Spinal cord (tissue), 10 donors: ENCODE measurements around the gene ITGA1. TPM values are rescaled to one million over a fixed set of nuclear protein-coding genes. Genes with fewer than 3 reads are reported as not detected.

Experiments used
- DNase-seq, 6 donors: peaks; one replicate each; pipeline versions ENCODE4 v3.0.0 to v3.0.0-alpha.2; 2013 to 2015; ENCODE audit warnings: low spot score in 6 of 6, low read depth in 4 of 6
- H3K27ac ChIP-seq: one replicate; pipeline ENCODE4 v1.5.1; 2013; ENCODE audit warnings: low read depth, low read length, control low read depth
- H3K27me3 ChIP-seq: one replicate; pipeline ENCODE4 v1.6.1; 2013; ENCODE audit warnings: low read length; ENCODE audit not compliant: control insufficient read depth, insufficient read depth
- H3K36me3 ChIP-seq: one replicate; pipeline ENCODE4 v1.6.1; 2013; ENCODE audit warnings: low read length; ENCODE audit not compliant: control insufficient read depth, insufficient read depth
- H3K4me1 ChIP-seq: one replicate; pipeline ENCODE4 v1.6.1; 2013; ENCODE audit warnings: low read length; ENCODE audit not compliant: control insufficient read depth, insufficient read depth
- H3K4me3 ChIP-seq: one replicate; pipeline ENCODE4 v1.5.1; 2013; ENCODE audit warnings: low read depth, low read length, control low read depth
- H3K9me3 ChIP-seq: one replicate; pipeline ENCODE4 v1.6.1; 2013; ENCODE audit warnings: low read length; ENCODE audit not compliant: control insufficient read depth, insufficient read depth
- WGBS: methylation state at CpG from one replicate; pipeline ENCODE4 v1.1.5; 2013; ENCODE audit warnings: missing lambda C conversion rate; ENCODE audit not compliant: insufficient coverage; 5-methylcytosine and 5-hydroxymethylcytosine counted together
- polyA plus RNA-seq, 2 donors: library from polyadenylated mRNA; unstranded; fragments of 120-200 nt; gene quantifications; one replicate each; pipeline ENCODE4 v1.2.1, GENCODE V29; 2013; ENCODE audit not compliant: insufficient read length in 2 of 2
- total RNA-seq, 2 donors: library from RNA; depleted of rRNA in 1 of 2; stranded (reverse); fragments of 120-200 nt in 1 of 2; fragments of >200 nt in 1 of 2; gene quantifications; one replicate each; pipeline versions ENCODE4 v1.2.3 to v1.2.4, GENCODE V29; 2013 to 2014
- donor health status: healthy.

The ITGA1 gene
- total and polyA plus RNA-seq, 4 donors: 8.2 to 64.0 (median 17.3) TPM

- no peak overlapping the region for H3K4me3 ChIP-seq
- H3K36me3 ChIP-seq: no peaks in the 10 kb centered on the region
- H3K27me3 ChIP-seq: no peaks in the 10 kb centered on the region
- H3K4me1 ChIP-seq: no peaks in the 10 kb centered on the region
- WGBS: 80% methylated on average over 6 of the region's 7 CpGs
- no peak for DNase-seq
- H3K27ac ChIP-seq: no peak overlapping the region
- no peaks in the 10 kb centered on the region for H3K9me3 ChIP-seq
Observed at GRCh38 chr5:52943808-52944207, 156.1 kb downstream of the ITGA1 start.

GRCh38 chr5:52945040-52945439 is 157.3 kb downstream of the ITGA1 start:
- Histone ChIP-seq H3K36me3 (no peaks in the 10 kb centered on the region), H3K4me3 (no peak overlapping the region), H3K27me3 (no peaks in the 10 kb centered on the region), H3K27ac (no peak overlapping the region), H3K4me1 (no peaks in the 10 kb centered on the region), H3K9me3 (no peaks in the 10 kb centered on the region)
- DNase-seq: no peak
- WGBS: no CpG with 5 or more reads among the region's 4 CpGs

- Histone ChIP-seq H3K27me3 (no peaks in the 10 kb centered on the region), H3K9me3 (no peaks in the 10 kb centered on the region), H3K36me3 (no peaks in the 10 kb centered on the region), H3K4me3 (no peak overlapping the region), H3K4me1 (no peaks in the 10 kb centered on the region), H3K27ac (no peak overlapping the region)
- peak in 1 of 6 donors; percentile 8 for DNase-seq
- WGBS: 100% methylated on average over 1 of the region's 4 CpGs
Observed at GRCh38 chr5:52947208-52947607, 159.5 kb downstream of the ITGA1 start.

- no peaks in the 10 kb centered on the region for H3K36me3 ChIP-seq
- H3K4me3 ChIP-seq: no peak overlapping the region
- DNase-seq: no peak
- no peaks in the 10 kb centered on the region for H3K4me1 ChIP-seq
- H3K9me3 ChIP-seq: no peaks in the 10 kb centered on the region
- H3K27me3 ChIP-seq: no peaks in the 10 kb centered on the region
- no peak overlapping the region for H3K27ac ChIP-seq
Observed at GRCh38 chr5:52947851-52948250, 160.1 kb downstream of the ITGA1 start.

- Histone ChIP-seq H3K27ac (no peak overlapping the region), H3K36me3 (no peaks in the 10 kb centered on the region), H3K9me3 (no peaks in the 10 kb centered on the region), H3K27me3 (no peaks in the 10 kb centered on the region), H3K4me1 (no peaks in the 10 kb centered on the region), H3K4me3 (no peak overlapping the region)
- no CpG with 5 or more reads among the region's 1 CpG for WGBS
- peak; percentile 33 to 93 (median 54) for DNase-seq
Observed at GRCh38 chr5:52948418-52949076, 160.8 kb downstream of the ITGA1 start.

GRCh38 chr5:52950686-52951085 is 163.0 kb downstream of the ITGA1 start:
- no peaks in the 10 kb centered on the region for H3K4me1 ChIP-seq
- no CpG with 5 or more reads among the region's 3 CpGs for WGBS
- no peaks in the 10 kb centered on the region for H3K36me3 ChIP-seq

GRCh38 chr5:52952483-52952882 is 164.8 kb downstream of the ITGA1 start:
- Histone ChIP-seq H3K27me3 (no peaks in the 10 kb centered on the region), H3K4me3 (no peak overlapping the region), H3K4me1 (no peaks in the 10 kb centered on the region), H3K36me3 (no peaks in the 10 kb centered on the region), H3K27ac (no peak overlapping the region), H3K9me3 (no peaks in the 10 kb centered on the region)
- no CpG with 5 or more reads among the region's 1 CpG for WGBS
- no peak for DNase-seq

More at GRCh38 chr5:52950686-52951085, 163.0 kb downstream of the ITGA1 start:
- no peak for DNase-seq
- no peak overlapping the region for H3K4me3 ChIP-seq
- H3K27me3 ChIP-seq: no peaks in the 10 kb centered on the region
- H3K9me3 ChIP-seq: no peaks in the 10 kb centered on the region
- H3K27ac ChIP-seq: no peak overlapping the region

GRCh38 chr5:52956014-52956413 is 168.3 kb downstream of the ITGA1 start:
- Histone ChIP-seq H3K9me3 (no peaks in the 10 kb centered on the region), H3K4me1 (no peaks in the 10 kb centered on the region), H3K27me3 (no peaks in the 10 kb centered on the region), H3K36me3 (no peaks in the 10 kb centered on the region), H3K4me3 (no peak overlapping the region), H3K27ac (no peak overlapping the region)
- 71% methylated on average over 1 of the region's 4 CpGs for WGBS
- no peak for DNase-seq

GRCh38 chr5:52956915-52957747 is 169.4 kb downstream of the ITGA1 start:
- DNase-seq: no peak
- no peaks in the 10 kb centered on the region for H3K27me3 ChIP-seq
- no peaks in the 10 kb centered on the region for H3K9me3 ChIP-seq
- H3K4me1 ChIP-seq: no peaks in the 10 kb centered on the region
- no peaks in the 10 kb centered on the region for H3K36me3 ChIP-seq
- WGBS: 78% methylated on average over 3 of the region's 6 CpGs
- H3K4me3 ChIP-seq: no peak overlapping the region
- no peak overlapping the region for H3K27ac ChIP-seq

- H3K9me3 ChIP-seq: no peaks in the 10 kb centered on the region
- H3K4me1 ChIP-seq: no peaks in the 10 kb centered on the region
- H3K27ac ChIP-seq: no peak overlapping the region
- DNase-seq: peak in 2 of 6 donors; percentile 52 to 78
- no peak overlapping the region for H3K4me3 ChIP-seq
- H3K27me3 ChIP-seq: no peaks in the 10 kb centered on the region
- 54% methylated on average over 2 of the region's 2 CpGs for WGBS
- no peaks in the 10 kb centered on the region for H3K36me3 ChIP-seq
Observed at GRCh38 chr5:52961274-52961681, 173.6 kb downstream of the ITGA1 start.
